HG03159 (cell line): ENCODE results near the gene MLN.

ENCODE experiments used
- ATAC-seq: cut with Tn5 transposase; IDR thresholded peaks from one replicate; pipeline ENCODE4 v1.9.1; 2021; ENCODE audit warnings: mild to moderate bottlenecking, moderate library complexity; ENCODE audit not compliant: unreplicated experiment

MLN gene

DNA sequence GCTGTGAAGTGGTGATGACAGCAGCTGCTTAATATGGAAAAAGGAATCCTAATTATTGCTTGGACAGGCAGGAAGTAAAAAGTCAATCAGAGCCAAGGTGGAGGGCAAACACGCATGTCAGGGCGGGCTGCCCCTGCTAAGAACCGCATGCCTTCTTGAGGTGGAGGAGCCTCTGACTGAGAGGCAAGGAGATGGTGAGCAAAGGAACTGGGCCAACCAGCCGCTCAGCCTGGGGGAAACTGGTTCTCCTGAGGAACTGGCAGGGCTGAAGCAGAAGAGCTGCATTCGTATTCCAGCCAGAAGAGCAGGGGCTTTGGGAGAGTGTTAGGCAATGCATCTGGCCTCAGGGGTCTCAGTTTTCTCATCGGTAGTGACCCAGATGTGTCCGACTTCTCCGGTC is 13.1 kb upstream of the MLN start:
- ATAC-seq, result no peak

DNA sequence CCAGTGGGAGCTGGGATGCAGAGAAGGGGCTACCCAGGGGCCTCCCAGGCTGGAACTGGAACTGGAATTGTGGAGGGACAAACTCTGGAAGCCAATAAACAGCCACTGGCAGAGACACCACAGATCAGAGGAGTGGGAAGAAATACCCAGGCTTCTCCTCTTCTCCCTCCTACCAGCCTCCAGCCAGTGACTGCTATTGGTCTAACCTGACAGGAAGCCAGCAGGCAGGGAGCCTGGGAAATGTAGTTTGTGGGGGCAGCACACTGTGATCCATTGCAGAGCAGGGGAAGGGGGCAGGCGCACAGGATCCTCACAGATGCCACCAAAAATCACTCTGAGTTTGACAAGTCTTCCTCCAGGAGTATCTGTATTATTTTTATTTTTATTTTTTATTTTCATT is 12.1 kb upstream of the MLN start:
- ATAC-seq, result no peak

DNA sequence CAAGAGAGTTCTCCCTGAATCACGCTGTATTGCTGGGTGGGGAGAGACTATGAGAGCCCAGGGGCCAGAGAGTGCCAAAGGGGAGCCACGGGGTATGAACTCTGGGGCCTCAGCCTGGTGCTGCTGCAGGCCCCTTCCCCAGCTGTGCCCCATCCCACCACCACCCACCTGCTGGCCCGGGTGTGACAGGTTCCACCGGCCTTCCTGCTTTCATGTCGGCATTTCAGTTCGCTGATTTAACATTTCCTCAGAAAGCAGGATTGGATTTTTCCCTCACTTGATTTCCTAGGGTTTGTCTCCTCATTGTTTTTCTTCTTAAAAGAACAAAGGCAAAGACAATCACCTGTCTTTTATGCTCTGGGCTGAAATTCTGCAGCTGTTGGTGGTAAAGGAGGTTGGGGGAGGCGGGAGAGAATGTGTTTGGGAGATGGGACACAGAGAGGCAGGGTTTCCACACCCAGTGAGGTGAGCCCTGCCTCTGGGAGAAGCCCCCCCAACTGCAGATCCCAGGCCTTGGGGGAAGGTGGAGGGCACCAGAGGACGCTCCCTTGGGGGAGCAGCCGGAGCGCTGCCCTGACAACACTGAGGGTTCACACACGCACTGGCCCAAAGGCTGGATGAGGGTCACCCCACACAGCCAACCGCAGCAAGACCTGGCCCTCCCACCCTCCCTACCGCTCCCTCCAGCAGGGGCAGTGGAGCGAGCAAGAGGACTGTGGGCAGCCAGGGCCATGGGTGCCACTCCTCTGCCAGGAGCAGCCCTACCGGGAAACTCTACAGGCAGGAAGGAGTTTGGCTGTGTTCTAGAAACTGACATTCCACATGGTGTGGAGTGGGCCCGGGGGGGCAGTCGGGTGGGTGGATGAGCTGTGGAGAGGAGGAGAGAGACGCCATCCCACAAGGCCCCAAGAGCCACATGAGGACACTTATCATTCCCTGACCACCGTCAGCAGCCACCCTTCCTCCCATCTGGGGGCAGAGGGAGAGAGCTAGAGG is 10.5 kb upstream of the MLN start:
- no peak for ATAC-seq

DNA sequence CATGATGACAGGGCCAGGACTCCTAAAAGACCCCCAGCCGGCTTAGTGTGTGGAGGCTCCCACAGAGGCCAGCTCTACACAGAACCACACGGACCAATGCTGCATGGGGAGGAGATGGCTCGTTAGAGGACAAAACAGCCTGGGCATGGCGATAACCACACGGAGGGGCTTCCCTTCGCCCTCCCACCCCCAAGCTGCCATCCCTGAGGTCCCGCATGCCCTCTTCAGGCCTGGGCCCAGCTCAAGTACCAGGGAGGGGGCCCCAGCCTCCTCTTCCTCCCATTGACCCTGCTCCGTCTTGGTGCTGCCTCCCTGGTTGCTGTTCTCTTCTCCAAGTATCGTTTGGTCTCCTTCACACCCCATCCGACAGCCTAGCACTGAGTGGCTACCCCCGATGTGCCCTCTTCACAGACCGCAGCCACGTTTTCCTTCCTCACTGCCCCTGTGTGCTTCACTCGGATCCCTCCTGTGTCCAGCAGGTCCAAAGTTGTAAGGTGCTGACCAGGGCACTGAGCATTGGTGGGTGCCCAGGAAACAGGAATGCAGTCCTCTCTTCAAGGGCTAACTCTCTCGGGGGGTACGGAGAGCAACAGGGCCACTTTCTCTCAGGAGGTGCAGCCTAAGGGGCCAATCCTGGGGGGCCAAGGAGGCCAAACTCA is 9.6 kb upstream of the MLN start:
- ATAC-seq, result no peak

DNA sequence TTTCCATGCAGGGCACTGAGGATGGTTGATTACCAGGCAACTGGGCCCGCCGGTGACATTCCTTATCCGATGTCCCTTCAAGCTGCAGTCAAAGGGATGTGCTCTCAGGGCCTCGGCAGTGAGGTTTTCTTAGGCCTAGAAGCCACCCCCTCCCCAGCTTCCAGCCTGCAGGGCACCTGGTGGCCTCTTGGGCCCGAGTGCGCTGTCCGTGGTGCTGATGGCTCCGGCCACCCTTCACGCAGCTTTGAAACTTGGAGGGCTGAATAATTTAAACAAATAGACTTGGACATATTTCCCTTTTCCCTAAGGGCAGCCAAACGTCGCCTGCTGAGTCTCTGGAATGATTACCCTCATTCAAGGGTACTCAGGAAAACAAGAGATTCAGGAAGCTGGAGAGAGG is 8.9 kb upstream of the MLN start:
- ATAC-seq, result no peak

DNA sequence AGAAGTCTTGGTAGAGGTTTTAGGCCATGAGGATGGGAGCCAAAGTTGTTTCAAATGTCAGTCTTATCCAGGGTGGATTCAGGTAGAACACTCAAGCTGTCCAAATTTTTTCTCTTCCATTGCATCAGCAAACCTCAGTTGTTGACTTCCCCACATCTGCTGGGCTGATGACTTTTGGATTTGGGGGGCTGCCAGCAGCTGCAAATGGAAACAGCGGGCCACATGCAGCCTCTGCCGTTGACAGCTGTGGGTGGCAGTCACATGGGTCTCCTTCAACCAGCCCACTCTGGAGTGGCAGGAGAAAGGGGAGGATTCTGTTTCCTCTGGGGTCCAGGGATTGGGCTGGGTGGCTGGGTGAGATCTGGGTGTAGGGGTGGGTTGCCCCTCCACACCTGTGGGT is 5.8 kb upstream of the MLN start:
- ATAC-seq, result no peak

DNA sequence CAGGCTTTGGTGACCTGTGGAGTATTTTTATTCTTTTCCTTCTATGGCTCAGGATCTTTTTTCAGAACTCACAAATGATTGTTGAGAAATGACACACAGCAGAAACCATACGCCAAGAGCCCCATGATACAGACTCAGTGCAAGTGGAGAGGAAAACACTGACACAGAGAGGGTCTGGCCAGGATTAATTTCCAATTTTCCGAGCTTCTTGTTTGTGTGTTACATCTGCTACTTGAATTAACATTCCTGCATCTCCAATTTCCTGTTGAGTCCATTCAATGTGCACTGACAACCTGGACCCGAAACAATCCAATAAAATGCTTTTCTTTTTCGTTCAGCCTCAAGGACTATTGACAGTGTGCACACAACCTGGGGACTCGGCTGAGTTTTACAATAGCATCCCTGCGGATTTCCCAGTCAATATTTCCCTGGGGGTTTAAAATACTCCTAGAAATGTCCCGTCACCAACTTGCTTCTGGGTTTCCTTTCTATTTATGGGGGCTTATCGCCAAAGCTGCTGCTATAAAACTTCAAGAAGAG is 4.9 kb upstream of the MLN start:
- no peak for ATAC-seq

DNA sequence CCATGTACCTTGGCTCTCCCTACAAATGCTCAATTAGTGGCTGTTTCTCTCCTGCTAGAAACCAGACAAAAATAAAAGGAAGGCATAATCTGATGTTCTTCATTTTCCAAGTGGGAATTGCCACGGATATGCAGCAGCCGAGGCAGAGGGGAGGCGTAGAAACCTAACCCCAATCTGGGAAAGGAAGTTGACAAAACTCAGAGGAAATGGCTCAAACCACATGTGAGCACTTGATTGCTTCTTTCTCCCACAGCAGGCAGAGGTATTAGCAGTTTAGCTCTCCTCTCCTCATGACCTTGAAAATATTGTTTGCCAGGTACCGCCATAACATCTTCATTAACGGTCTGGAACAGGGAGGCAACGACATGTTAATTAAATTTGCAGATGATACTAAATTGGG is 3.8 kb upstream of the MLN start:
- ATAC-seq, result no peak

DNA sequence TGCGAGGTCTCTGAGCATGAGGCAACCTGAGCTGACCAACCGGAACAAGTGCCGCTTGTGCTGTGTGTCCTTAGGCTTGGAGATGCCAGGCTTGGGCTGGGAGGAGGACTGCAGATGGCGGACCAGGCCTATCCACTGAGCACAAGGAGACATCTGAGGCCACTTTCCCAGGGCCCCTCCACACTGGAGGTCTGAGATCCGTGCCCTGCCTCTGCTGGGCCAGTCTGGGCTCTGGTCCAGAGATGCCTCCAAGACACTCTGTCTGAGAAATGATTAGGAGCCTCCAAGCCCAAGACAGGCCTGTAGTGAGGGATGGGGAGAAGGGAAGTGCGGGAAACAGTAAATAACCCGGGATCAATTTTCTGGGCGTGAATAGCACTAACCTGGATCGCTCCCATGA is 3.0 kb upstream of the MLN start:
- ATAC-seq, result no peak

DNA sequence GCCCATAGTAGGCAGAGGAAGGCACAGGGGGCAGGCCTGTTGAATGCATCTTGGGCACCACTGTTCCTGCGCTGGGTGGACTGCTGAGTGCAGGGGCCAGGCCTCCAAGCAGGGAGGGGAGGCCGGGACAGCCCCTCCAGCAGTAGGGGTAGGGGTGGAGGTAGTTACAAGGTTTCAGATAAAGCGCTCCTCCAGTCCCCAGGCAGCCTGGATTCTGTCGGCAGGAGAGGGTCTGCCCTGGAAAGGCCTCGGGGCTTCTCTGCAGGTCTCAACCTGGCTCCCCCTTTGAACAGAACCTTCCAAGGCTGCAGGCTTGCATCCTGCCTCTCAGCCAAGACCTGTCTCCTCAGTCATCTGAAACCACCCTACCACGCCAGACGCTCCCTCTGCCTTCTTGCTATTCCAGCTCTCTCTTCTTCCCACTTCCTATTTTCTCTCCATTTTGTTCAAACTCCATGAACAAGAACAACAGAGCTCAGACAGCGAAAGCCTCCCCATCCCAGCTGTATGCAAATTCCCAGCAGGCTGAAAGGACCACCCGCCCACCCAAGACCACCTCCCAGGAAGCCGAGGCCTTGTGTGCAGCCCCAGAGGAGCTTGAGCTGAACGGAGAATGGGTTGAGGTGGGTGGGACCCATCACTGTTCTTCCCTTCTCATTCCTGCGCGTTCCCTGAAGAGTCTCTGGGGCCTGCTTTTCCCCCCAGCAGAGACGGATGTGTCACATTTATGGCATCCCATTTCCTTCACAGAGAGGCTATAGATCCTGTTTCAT is 1.4 kb downstream of the MLN start:
- no peak for ATAC-seq

DNA sequence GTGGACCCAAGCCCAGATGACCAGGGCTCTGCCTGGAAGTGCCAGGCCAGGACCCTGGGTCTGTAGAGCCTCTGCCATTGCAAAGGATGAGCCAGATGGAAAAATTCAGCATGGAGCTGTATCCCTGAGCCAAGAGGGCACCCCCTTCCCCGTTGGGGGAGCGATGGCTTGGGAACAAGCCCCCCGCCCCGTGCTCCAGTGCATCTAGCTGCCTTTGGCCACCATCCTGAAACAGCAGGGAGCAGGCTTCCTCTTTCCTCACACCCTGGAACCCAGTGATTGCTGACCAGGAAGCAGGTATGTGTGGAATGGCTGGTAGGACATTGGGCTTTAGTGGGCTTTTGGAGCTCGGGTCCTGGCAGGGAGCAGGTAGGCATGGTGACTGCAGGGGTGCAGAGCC is 2.2 kb downstream of the MLN start:
- ATAC-seq, result no peak

DNA sequence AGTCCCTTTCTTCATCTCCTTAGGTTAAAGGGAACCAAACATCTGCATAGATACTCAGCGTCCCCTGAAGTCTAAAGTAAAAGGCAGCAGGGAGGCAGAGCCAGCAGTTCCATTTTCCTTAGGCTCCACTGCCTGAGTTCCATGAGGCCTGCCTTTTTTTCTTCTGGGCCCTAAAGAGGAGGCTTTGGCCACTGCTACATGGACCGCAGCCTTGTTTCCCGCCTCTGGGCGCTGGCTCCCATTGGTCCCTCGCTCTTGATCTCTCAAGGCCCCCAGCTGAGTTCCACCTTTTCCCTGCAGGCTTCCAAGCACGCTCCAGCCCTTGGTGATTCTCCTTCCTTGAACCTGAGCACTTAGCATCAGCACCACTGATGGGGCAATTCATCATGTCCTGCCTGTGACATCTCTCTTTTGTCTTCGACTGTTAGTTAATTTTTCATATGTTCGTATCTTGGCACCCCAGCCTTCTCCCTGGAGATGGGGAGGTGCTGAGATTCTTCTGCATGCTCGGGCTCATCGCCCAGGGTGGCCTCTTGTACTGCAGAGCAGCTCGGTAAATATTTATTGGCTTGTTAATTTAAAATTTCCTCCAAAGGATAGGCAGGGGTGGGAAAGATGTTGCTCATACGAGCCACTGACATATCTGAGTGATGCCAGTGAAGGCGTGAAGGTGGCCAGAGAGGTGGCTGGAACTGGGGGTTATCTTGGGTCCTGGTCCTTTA is 3.4 kb downstream of the MLN start:
- no peak for ATAC-seq

DNA sequence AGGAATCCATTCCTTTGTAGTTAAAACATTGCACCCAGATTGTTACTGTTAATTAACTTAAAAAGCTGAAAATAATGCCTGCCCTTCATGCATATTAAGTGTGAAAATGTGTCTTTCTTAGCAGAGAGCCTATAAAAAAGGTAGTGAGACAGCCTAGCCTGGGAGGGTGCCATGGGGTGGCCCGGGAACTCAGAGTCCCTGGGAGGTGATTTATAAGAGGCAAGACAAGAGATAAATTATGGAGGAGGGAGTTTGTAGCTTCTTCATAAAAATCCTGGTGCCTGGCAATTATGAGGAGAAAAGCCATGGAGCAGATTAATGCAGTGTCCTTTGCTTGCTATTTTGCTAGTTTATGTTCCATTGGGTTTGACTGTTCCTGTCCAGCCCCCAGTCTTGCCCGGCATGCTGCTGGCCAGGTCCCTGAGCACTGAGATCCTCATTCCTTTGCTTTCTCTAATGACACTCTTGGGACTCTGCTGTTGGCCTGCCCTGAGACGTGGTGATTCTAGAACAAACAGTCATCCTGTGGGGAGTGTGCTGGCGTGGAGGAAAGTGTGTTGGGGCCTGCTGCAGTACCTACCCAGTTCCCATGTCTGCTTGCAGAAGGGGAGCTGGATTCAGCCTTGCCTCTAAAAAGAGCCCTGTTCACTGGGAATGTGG is 4.2 kb downstream of the MLN start:
- ATAC-seq, result no peak

DNA sequence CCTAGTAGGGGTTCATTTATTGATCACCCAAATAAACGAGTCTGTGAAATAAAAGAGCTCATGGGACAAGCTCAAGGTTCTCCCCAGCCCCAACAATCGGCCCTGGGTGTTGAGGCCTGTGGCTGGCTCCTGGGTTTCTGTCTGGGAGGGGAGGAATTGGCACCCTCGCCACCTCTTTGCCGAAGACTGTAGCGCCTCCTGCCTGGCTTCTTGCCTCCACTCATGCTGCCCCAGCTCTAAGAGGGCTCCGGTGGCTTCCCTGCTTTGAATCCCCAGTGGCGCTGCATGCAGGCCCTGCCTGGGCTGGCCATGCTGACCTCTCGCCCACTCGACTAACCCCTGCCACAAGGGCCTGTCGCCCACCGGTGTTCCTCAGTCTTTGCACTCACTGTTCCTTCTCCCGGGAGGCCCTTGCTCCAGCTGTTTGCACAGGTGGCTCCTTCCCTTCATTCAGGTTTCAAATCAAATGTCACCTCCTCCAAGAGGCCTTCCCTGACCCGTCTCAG is 5.4 kb downstream of the MLN start:
- no peak for ATAC-seq

DNA sequence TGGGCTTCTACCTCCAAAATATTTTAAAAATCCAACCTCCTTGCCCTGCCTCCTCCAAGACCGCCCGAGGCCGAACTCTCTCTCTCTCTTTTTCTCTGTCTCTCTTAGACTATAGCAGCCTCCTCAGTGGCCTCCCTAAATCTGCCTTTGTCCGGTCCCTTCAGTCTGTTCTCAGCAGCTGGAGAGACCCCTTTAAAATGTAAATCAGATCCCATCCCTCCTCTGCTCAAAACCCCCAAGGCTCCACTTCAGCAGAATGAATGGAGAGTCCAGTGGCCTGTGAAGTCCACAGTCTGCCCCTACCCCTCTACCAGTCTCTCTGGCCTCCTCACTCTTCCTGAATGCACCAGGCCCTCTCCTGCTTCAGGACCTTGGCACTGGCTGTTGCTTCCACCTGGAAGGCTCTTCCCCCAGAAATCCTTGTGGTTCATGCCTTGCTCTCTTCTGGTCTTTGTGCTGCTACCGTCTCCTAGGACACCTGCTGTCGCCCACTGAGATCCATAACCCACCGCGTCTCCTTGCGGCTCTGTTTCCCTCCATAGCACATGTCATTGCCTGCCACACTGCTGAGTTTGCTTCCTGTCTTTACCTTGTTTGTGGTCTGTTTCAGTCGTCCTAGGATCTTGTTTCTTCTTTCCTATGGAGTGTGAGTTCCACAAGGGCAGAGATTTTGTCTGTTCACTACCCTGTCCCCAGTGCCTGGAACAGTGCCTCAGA is 6.0 kb downstream of the MLN start:
- ATAC-seq, result no peak

DNA sequence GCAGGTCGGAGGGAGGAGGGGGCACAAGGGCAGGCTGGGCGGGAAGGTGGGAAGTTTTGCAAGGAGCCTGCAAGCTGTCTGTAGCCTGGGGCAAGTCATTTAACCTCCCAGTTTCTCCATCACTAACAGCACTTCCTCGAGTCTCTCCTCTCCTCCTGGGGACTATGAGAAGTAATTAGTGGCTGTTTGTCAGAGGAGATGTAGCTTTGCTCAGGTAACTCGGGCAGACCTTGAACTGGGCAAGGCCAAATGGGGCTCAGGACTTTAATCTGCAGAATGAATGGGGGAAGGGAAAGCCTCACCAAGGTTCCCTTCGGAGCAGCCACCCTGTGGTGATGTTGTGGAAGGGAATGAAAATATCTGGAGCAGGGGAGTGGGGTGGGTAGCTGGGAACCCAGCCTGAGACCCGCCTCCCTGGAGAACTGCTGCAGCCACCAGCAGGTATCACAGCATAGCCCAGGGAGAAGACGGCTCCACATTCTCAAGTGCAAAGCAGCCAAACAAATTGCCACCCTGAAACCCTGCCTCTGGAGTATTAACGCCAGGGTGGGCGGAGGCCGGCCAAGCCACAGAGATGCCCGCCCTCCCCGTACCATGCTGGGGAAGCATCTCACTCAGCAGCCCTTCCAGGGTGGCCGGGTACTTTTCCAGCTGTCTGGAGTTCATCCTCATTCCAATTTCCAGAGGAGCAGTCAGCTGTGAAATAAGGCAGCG is 8.7 kb downstream of the MLN start:
- no peak for ATAC-seq

DNA sequence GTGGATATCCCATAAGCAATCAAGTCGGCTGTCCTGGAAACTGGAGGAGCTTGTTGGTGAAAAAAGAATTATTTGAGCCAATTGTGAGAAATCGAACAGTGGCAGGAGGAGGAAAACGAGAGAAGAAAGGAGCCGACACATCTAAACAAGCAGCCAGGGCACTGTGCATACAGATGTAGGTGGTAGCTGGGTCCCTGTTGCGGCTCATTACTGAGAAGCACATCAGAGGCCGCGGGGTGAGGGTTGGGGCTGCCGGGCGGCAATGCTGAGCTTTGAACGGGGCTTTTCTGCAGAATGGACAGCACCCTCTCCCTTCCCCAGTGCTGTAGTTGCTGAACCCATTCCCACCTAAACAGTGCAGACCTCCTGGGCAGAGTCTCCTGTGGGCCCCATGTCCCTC is 10.8 kb downstream of the MLN start:
- ATAC-seq, result no peak

DNA sequence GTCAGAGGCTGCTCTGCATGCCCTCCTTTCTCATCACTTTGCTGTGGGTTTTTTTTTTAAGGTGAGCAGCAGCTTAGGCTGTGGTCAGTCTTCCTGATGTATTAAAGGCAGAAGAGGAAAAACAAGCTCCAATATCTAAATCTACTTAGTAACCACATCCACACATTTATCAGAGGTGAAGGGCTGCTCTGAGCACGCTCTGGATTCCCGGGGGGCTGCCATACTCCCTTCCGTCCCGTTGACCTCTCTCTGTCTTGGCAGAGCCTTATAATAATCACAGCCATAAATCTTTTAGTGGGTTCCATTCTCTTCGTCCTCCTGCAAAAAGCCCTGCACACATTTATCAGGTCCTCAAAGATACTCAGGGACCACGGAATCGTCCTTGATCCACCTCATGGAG is 12.2 kb downstream of the MLN start:
- no peak for ATAC-seq

DNA sequence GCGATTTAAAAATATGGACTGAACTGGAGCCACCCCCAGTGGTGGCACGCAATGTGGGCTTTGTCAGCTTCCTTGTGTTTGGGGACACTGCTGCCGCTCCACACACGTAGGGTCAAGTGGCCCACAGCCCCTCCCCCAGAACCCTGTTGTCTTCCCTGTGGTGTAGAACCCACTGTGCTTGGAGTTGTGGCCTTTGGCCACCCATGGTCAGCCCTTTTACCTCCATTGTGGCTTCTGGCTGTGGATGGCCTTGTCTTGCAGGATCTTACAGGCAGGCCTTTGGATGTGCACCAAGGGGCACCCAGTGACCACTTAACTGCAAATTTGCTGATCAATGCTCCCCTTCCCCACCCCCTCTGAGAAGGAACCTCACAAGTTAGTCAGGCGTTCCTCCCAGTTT is 12.9 kb downstream of the MLN start:
- no peak for ATAC-seq
